Mammary epithelial cell (primary cell): ENCODE results near the gene PKD1L1.

Experiments
- EZH2 ChIP-seq: IDR thresholded peaks from 2 replicates; pipeline ENCODE4 v1.6.1; 2012; ENCODE audit warnings: low read length, inconsistent platforms, borderline replicate concordance
- TF ChIP-seq, protein P1 (sequence below), 2 donors: IDR thresholded peaks in 1 of 2; conservative IDR thresholded peaks in 1 of 2; 2 replicates each; pipeline ENCODE4 v1.5.1; 2011 to 2012; ENCODE audit warnings: inconsistent platforms in 2 of 2, low read length in 2 of 2, mild to moderate bottlenecking in 2 of 2, control low read depth in 1 of 2, low read depth in 1 of 2; ENCODE audit not compliant: insufficient read depth in 1 of 2; ENCODE audit errors: extremely low read depth in 1 of 2

DNA sequence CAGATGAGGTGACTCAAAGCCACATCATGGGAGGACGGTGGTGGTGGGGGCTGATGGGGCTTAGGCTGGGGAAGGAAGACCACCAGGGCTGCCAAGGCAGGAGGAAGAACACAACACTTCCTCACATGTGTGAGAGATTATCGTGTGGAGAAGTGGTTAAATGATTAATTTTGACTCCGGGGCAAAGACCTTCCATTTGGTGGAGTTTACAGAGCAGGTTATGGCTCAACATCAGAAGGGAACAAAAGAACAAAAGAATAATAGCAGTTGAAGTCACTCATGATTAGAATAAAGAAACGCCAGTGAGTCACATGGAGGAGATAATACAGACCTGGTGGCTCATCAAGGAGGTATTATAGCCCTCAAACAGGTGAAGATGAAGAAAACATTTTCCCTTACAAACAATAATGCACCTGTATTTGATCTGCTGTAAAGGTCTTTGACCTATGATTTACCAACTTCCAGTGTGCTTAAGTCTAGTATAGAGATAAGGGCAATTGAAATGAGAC, 170.1 kb downstream of the PKD1L1 start:
- TF ChIP-seq, protein P1, sequence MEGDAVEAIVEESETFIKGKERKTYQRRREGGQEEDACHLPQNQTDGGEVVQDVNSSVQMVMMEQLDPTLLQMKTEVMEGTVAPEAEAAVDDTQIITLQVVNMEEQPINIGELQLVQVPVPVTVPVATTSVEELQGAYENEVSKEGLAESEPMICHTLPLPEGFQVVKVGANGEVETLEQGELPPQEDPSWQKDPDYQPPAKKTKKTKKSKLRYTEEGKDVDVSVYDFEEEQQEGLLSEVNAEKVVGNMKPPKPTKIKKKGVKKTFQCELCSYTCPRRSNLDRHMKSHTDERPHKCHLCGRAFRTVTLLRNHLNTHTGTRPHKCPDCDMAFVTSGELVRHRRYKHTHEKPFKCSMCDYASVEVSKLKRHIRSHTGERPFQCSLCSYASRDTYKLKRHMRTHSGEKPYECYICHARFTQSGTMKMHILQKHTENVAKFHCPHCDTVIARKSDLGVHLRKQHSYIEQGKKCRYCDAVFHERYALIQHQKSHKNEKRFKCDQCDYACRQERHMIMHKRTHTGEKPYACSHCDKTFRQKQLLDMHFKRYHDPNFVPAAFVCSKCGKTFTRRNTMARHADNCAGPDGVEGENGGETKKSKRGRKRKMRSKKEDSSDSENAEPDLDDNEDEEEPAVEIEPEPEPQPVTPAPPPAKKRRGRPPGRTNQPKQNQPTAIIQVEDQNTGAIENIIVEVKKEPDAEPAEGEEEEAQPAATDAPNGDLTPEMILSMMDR (conservative IDR thresholded peaks at IDR 0.05 in 1 of 2, IDR thresholded peaks at IDR 0.05 in 1 of 2; ENCODE audit: extremely low read depth in 1 of 2, insufficient read depth in 1 of 2, low read depth in 1 of 2, low read length in 2 of 2), result no peak
- no peak for TF ChIP-seq EZH2
